22Rv1 (cell line): Measurements from ENCODE around the gene TRIM17.

Experiments used
- ZFX ChIP-seq: fragments of 450-650 bp; IDR thresholded peaks from 2 replicates; pipeline ENCODE4 v1.6.1; 2017; ENCODE audit warnings: antibody characterized with exemption, borderline replicate concordance
- TF ChIP-seq, protein P1 (sequence below): fragments of 450-650 bp; IDR thresholded peaks from 2 replicates; pipeline ENCODE4 v1.5.1; 2017; ENCODE audit warnings: mild to moderate bottlenecking

DNA sequence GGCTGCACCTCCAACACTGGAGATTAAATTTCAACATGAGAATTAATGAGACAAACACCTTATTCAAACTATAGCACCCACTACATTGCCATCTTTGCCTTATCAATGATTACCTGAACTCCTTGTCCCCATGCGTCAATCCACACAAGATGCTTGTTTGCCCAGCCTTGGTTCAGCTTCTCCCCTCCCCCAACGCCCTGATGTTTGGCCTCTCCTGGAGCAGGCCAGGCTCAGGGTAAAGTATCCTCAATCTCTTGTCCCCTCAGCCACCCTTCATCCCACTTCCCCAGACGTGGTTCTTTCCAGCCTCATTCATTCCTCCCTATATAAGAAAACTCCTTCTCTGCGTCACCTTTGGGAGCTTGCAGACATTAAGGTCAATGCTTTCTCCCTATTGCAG, 11.8 kb upstream of the TRIM17 start:
- TF ChIP-seq, protein P1, sequence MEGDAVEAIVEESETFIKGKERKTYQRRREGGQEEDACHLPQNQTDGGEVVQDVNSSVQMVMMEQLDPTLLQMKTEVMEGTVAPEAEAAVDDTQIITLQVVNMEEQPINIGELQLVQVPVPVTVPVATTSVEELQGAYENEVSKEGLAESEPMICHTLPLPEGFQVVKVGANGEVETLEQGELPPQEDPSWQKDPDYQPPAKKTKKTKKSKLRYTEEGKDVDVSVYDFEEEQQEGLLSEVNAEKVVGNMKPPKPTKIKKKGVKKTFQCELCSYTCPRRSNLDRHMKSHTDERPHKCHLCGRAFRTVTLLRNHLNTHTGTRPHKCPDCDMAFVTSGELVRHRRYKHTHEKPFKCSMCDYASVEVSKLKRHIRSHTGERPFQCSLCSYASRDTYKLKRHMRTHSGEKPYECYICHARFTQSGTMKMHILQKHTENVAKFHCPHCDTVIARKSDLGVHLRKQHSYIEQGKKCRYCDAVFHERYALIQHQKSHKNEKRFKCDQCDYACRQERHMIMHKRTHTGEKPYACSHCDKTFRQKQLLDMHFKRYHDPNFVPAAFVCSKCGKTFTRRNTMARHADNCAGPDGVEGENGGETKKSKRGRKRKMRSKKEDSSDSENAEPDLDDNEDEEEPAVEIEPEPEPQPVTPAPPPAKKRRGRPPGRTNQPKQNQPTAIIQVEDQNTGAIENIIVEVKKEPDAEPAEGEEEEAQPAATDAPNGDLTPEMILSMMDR = no peak
- TF ChIP-seq ZFX = no peak
